ENCODE measurements around the gene CDK11B.
A peak's percentile ranks its signal among the peaks of the same experiment; 100 is the strongest.
"Not testable (repeated sequence)": the region's sequence is repeated elsewhere in the genome, so short reads cannot be mapped to it uniquely, and the experiment has no call there.

CDK11B gene

GRCh38 chr1:1680912-1681273 lies 22.1 kb upstream of the CDK11B start:
- DNase-seq: peak; percentile 16

DNA sequence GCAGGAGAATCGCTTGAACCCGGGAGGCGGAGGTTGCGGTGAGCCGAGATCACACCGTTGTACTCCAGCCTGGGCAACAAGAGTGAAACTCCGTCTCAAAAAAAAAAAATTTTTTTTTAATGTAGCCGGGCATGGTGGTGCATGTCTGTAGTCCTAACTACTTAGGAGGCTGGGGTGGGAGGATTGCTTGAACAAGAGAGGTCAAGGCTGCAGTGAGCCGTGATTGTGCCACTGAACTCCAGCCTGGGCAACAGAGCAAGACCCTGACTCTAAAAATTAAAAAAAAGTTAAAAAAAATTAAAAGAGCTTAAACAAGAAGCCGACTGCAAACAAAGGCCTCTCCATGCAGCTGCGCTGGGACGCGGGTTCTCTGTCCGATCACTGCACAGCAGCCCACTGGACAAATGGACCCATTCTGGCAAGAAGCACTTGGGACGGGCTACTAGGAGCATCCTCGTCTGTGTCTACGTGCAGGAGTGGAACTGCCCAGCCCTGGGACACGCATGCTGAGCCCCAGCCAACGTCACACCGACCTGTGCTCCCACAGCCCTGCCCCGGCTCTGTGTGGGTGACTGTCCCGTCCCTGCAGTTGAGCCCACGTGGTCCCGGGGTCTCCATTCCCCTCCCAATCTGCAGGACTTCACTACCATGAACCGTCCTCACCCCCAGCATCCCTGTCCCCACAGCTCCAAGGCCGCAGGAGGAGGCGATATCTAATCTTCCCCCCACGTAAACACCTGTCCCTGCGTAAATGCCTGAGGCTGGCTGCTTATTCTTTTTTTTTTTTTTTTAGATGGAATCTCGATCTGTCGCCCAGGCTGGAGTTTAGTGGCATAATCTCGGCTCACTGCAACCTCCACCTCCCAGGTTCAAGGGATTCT lies 21.5 kb upstream of the CDK11B start:
- peak; percentile 16 for DNase-seq

- DNase-seq: no peak
Observed at GRCh38 chr1:1678581-1679380, 20.0 kb upstream of the CDK11B start.

GRCh38 chr1:1677718-1678580 lies 19.1 kb upstream of the CDK11B start:
- no peak for DNase-seq

DNA sequence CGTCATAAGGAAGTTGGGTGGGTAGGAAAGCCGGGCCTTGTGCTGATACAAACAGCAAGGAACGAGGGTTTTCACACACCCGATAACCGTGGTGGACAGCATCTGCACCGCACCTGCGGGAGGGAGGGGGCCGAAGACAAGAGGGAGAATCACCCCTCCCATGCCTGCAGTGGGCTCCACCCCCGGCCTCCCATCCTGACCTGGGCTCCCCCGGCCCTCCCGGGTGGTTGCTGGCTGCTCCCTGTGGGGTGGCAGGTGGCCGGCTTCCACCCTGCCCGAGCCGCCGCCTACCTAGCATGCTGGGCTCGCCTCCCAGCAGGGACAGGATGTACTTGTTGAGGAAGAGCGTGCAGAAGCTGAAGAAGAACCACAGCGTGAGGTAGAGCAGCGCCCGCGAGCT lies 17.3 kb upstream of the CDK11B start:
- not testable (repeated sequence) for DNase-seq

DNA sequence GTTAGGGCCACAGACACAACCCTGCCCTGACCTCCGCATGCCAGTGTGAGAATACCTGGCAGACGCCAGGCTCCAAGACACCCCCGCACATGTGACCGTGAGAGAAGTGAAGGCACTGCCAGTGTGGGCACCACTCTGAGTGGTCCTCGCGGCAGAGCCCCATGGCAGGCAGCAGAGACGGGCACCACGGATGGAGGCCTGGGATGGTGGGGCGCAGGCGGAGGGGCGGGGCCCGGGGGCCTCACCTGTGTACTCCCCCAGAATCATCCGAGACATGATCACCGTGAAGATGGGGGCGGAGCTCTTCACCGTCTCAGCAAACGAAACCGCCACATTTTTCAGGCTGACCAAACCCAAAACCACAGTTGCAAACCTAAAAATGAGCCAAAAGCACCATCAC lies 16.4 kb upstream of the CDK11B start:
- DNase-seq: not testable (repeated sequence)

GRCh38 chr1:1674806-1675205 lies 16.0 kb upstream of the CDK11B start:
- not testable (repeated sequence) for DNase-seq

DNA sequence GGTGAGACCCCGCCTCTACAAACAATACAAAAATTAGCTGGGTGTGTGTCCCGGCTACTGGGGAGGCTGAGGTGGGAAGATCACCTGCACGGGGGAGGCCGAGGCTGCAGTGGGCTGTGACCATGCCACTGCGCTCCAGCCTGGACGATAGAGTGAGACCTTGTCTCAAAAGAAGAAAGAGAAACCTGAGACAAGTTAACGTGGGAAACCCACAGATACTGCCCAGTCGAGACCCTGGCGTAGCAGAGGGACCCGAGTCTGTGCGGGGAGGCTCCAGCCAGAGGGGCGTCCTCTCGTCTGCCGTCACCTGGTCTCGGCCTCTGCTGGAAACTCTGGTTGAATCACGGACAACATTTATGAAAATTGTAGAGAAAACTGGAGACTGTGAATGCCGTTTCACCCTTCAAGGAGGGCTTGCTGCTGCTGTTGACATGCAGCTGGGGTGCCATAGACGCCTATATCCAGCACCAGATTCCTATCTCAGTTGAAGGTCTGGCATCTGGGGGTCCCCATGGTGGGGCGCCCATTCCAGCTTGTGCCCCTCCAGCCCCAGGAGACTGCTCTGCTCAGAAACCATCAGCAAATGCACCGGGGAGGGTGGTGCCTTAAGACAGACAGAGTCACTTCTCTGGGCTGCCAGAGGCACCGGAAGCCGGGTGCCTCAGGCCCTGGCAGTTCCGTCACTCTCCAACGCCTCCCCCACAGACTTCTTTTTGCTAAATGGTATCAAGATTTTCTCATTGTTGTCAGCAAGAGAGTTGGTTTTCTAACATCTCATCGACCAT lies 13.6 kb upstream of the CDK11B start:
- DNase-seq: no peak

DNA sequence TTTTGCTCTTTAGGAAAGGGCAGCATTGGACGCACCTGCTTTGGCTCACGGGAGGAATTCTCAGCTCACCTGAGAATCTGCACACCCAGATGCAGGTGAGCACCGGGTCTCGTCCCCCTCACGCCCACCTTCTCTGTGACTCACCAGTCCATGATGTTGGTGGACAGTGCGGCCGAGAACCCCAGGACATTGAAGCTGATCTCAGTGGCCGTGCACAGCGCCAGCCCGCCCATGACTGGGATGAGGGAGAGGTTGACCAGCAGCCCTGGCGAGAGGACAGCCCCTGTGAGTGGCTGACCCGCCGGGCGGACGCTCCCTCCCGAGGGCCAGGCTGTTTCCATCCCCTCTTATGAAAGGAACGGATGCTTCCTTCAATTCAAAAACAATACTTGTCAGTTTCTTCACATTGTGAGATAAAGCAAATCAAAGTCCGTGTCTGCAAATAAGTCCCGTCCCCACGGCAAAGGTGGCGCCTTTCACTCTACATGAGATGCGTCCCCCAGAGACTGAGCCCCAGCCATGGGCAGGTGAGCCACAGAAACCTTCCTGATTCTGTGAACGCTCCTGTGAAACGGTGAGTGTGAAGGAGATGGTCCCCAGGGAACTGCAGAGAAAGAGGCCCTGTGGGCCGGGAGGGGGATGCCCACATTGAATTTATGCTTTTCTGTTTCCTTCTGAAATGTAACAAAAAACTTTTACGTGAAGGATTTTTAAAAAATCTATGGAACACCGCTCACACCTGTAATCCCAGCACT lies 12.7 kb upstream of the CDK11B start:
- no peak for DNase-seq

GRCh38 chr1:1670866-1671265 lies 12.1 kb upstream of the CDK11B start:
- no peak for DNase-seq

GRCh38 chr1:1669468-1670440 lies 10.9 kb upstream of the CDK11B start:
- DNase-seq: no peak

- DNase-seq: no peak
Observed at GRCh38 chr1:1666526-1666925, 7.7 kb upstream of the CDK11B start.

GRCh38 chr1:1665815-1666251 lies 7.0 kb upstream of the CDK11B start:
- no peak for DNase-seq

- DNase-seq: no peak
Observed at GRCh38 chr1:1664941-1665814, 6.4 kb upstream of the CDK11B start.

- not testable (repeated sequence) for DNase-seq
Observed at GRCh38 chr1:1664318-1664717, 5.5 kb upstream of the CDK11B start.

DNA sequence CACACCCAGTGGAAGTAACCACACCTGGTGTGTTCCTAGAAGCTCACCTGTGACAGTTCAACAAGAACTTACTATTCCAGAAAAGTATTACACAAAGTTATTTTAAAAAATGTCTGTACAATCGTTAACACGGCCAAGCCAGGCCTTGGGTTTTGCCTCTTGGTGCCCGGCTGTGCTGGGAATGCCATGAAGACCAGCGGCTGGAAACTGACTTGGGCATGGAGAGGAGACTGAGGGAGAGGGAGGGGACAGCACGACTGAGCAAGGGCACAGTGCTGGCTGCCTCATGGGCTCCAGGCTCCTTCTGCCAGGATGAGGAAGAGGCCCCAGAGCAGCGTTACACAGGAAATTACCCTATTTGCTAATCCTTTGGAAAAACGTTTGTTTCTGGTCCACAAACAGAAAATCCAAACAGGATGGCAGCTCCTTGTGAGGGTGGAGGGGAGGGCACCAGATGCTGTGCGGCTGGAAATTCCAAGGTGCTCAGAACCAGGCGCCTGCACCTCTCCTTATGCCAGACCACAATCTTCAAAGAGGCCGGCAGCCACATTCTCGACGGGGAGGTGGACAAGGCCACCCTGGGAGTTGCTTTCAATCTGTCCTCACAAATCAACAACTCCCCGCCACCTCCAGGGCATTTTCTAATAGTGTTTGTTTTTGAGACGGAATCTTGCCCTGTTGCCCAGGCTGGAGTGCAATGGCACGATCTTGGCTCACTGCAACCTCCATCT lies 4.2 kb upstream of the CDK11B start:
- DNase-seq: not testable (repeated sequence)

- not testable (repeated sequence) for DNase-seq
Observed at GRCh38 chr1:1662392-1662791, 3.6 kb upstream of the CDK11B start.

DNA sequence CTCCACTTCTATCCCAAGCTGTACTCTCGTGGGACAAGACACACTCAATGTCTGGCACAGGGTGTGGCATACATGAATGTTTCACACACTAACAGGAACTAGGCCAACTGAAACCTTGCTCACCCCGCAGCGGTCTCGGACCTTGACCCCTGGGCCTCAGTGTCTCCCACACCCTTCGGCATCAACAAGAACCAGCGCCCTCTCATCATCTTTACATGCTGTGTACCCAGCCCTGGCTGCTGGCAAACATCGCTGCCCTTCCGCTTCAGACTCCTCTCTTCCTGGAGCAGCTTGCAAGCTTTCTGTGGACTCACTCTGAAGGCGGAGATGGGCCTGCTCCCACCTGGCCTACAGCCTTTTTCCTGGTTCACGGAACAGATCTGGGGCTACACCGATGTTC lies 10.5 kb downstream of the CDK11B start:
- not testable (repeated sequence) for DNase-seq

Measured in left hindlimb (tissue), 1 donor.